ENCODE measurements around the gene CCDC9B. TPM values are rescaled to one million over a fixed set of nuclear protein-coding genes. Genes with fewer than 3 reads are reported as not detected.

Gene CCDC9B
- total and polyA plus RNA-seq, 2 of the 4 experiments (the other 2 are of a cell fraction) = 19.7 to 30.9 TPM

DNA sequence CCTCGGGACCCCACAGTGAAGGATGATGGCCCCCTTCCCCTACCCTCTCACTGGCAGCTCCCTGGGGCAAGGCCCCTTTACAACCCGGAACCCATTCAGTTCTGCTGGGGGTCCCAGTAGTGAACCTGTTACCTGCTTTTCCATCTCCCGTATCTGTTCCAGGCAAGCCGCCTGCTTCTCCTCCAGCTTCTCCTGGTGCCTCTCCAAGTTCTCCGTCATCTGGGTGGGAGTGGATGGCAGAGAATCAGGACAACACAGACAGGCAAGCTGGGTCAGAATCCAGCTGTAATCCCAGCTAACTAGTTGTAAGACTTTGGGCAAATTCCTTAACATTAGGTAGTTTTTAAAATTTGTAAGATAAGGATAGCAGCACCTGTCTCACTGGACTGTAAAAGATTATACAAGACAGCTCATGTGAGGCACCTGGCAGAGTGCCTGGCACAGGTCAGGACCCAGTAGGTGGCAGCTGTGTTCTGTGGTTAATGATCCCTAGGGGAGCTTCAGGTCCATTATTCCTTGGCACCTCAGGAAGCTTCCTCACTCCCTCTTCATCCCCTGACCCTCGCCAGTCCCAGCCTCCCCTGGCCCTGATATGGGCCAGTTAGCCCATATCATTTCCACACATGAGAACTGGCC, 51.5 kb downstream of the CCDC9B start:
- Histone ChIP-seq H2BK20ac (ENCODE audit: low read depth, low read length) (no peak overlapping the region), H3K27me3 (ENCODE audit: control insufficient read depth, insufficient read depth, low read length) (peaks cover 57% of the 10 kb centered on the region), H3K56ac (ENCODE audit: extremely low read depth, insufficient read depth, low read length) (no peak overlapping the region), H3K4ac (ENCODE audit: low read depth, low read length) (no peak overlapping the region), H4K20me1 (ENCODE audit: insufficient read depth, low read length) (no peaks in the 10 kb centered on the region), H3K9me3 (ENCODE audit: control insufficient read depth, insufficient read depth, low read length) (no peaks in the 10 kb centered on the region), H3K4me2 (ENCODE audit: low read depth, low read length) (no peak overlapping the region), H2BK5ac (ENCODE audit: low read depth, low read length, poor library complexity, severe bottlenecking) (no peak overlapping the region), H2BK120ac (ENCODE audit: low read depth, low read length) (no peak overlapping the region), H4K5ac (ENCODE audit: low read depth, low read length) (no peak overlapping the region), H2AK5ac (ENCODE audit: low read depth, low read length) (no peak overlapping the region), H3K4me3 (ENCODE audit: insufficient read depth, low read depth, low read length) (no peak overlapping the region), H3K27ac (ENCODE audit: insufficient read depth, low read length) (no peak overlapping the region), H3K18ac (ENCODE audit: low read depth, low read length) (no peak overlapping the region), H4K91ac (ENCODE audit: insufficient read depth, low read depth, low read length) (no peak overlapping the region), H3K9ac (ENCODE audit: low read depth, low read length) (no peak overlapping the region), H3K14ac (replicated peaks; ENCODE audit: low read depth, low read length) (no peak overlapping the region), H2BK15ac (ENCODE audit: low read depth, low read length) (no peak overlapping the region), H3K23ac (ENCODE audit: low read depth, low read length) (no peak overlapping the region), H3K79me1 (ENCODE audit: low read depth in 1 of 2, low read length in 2 of 2) (no peaks in the 10 kb centered on the region), H2AFZ (replicated peaks; ENCODE audit: low read length, poor library complexity) (no peak overlapping the region), H3K4me1 (ENCODE audit: control insufficient read depth, insufficient read depth, low read length) (peaks cover 5% of the 10 kb centered on the region), H3K9me1 (ENCODE audit: insufficient read depth, low read length) (no peaks in the 10 kb centered on the region), H4K8ac (ENCODE audit: low read depth in 2 of 2, low read length in 2 of 2) (no peak overlapping the region), H3K36me3 (ENCODE audit: control insufficient read depth, insufficient read depth, low read length) (no peaks in the 10 kb centered on the region), H2AK9ac (replicated peaks; ENCODE audit: low read depth, low read length, poor library complexity) (no peak overlapping the region)
- in situ Hi-C loops (cut with MboI; ENCODE audit: low sequenced_read_pairs) = no loop called here
- no TSS peak for BruUV-seq (replicated peaks)
- intact Hi-C loops (cut with micrococcal nuclease) = no loop called here
- dilution Hi-C loops (cut with HindIII; ENCODE audit: low sequenced_read_pairs, unreplicated experiment) = no loop called here
- POLR2A ChIA-PET (ENCODE audit: unreplicated experiment) = no interaction called here
- WGBS, 2 experiments (ENCODE audit: extremely low coverage in 2 of 2, insufficient read length in 1 of 2) = 90% methylated on average over 2 of the region's 6 CpGs; no CpG with 5 or more reads in 1 of the 2 experiments
- DNase-seq (no peak), ATAC-seq (ENCODE audit: low read depth) (no peak)
- CTCF ChIA-PET = interaction anchor here (0.9 to 2.6 kb wide), 2 partner anchors 10 to 20 kb away, joined by 3 to 13 read pairs; no protein-coding TSS in a partner anchor
- TF ChIP-seq, protein P1, sequence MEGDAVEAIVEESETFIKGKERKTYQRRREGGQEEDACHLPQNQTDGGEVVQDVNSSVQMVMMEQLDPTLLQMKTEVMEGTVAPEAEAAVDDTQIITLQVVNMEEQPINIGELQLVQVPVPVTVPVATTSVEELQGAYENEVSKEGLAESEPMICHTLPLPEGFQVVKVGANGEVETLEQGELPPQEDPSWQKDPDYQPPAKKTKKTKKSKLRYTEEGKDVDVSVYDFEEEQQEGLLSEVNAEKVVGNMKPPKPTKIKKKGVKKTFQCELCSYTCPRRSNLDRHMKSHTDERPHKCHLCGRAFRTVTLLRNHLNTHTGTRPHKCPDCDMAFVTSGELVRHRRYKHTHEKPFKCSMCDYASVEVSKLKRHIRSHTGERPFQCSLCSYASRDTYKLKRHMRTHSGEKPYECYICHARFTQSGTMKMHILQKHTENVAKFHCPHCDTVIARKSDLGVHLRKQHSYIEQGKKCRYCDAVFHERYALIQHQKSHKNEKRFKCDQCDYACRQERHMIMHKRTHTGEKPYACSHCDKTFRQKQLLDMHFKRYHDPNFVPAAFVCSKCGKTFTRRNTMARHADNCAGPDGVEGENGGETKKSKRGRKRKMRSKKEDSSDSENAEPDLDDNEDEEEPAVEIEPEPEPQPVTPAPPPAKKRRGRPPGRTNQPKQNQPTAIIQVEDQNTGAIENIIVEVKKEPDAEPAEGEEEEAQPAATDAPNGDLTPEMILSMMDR (conservative IDR thresholded peaks at IDR 0.05; ENCODE audit: low read depth, low read length) = no peak
- TF ChIP-seq RFX5 (IDR thresholded peaks at IDR 0.05; ENCODE audit: low read depth, low read length) (no peak), BHLHE40 (IDR thresholded peaks at IDR 0.05; ENCODE audit: low read depth, low read length) (no peak), MXI1 (IDR thresholded peaks at IDR 0.05; ENCODE audit: borderline replicate concordance, low read depth, low read length) (no peak), POLR2A (IDR thresholded peaks at IDR 0.05; ENCODE audit: low read depth, low read length) (no peak), RAD21 (IDR thresholded peaks at IDR 0.05; ENCODE audit: low read length) (no peak), NFE2L2 (IDR thresholded peaks at IDR 0.05; ENCODE audit: low read depth, low read length) (no peak), CEBPB (IDR thresholded peaks at IDR 0.05; ENCODE audit: low read depth, low read length) (no peak), MAFK (IDR thresholded peaks at IDR 0.05; ENCODE audit: low read depth, low read length) (no peak), RCOR1 (IDR thresholded peaks at IDR 0.05; ENCODE audit: insufficient replicate concordance, low read length) (no peak)
- TF ChIP-seq, protein P2, sequence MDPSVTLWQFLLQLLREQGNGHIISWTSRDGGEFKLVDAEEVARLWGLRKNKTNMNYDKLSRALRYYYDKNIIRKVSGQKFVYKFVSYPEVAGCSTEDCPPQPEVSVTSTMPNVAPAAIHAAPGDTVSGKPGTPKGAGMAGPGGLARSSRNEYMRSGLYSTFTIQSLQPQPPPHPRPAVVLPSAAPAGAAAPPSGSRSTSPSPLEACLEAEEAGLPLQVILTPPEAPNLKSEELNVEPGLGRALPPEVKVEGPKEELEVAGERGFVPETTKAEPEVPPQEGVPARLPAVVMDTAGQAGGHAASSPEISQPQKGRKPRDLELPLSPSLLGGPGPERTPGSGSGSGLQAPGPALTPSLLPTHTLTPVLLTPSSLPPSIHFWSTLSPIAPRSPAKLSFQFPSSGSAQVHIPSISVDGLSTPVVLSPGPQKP (IDR thresholded peaks at IDR 0.05; ENCODE audit: borderline replicate concordance, low read depth, low read length) = no peak
- TF ChIP-seq, protein P3, sequence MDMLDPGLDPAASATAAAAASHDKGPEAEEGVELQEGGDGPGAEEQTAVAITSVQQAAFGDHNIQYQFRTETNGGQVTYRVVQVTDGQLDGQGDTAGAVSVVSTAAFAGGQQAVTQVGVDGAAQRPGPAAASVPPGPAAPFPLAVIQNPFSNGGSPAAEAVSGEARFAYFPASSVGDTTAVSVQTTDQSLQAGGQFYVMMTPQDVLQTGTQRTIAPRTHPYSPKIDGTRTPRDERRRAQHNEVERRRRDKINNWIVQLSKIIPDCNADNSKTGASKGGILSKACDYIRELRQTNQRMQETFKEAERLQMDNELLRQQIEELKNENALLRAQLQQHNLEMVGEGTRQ (IDR thresholded peaks at IDR 0.05; ENCODE audit: low read depth, low read length) = no peak

Measured in IMR-90 (cell line).